IPS-20b (cell line): Measurements from ENCODE around the gene TBX21.

Source experiments
- H3K27ac ChIP-seq: one replicate; pipeline ENCODE4 v1.5.1; 2013; ENCODE audit warnings: low read length
- H3K27me3 ChIP-seq: 2 replicates; pipeline ENCODE4 v1.6.1; 2013; ENCODE audit warnings: mild to moderate bottlenecking, low read length, inconsistent platforms; ENCODE audit not compliant: insufficient read depth
- H3K36me3 ChIP-seq: 2 replicates; pipeline ENCODE4 v1.6.1; 2013; ENCODE audit warnings: low read depth, mild to moderate bottlenecking, inconsistent platforms, low read length, moderate library complexity; ENCODE audit not compliant: insufficient read depth
- H3K4me1 ChIP-seq: 2 replicates; pipeline ENCODE4 v1.6.1; 2013; ENCODE audit warnings: mild to moderate bottlenecking, control low read depth, inconsistent platforms, low read length, moderate library complexity; ENCODE audit not compliant: insufficient read depth
- H3K4me3 ChIP-seq: 2 replicates; pipeline ENCODE4 v1.5.1; 2013; ENCODE audit warnings: mild to moderate bottlenecking, low read length, inconsistent platforms
- H3K9ac ChIP-seq: 2 replicates; pipeline ENCODE4 v1.6.1; 2013; ENCODE audit warnings: low read depth, mild to moderate bottlenecking, inconsistent platforms, low read length, moderate library complexity
- H3K9me3 ChIP-seq: 2 replicates; pipeline ENCODE4 v1.6.1; 2013; ENCODE audit warnings: mild to moderate bottlenecking, low read depth, low read length, inconsistent platforms; ENCODE audit not compliant: insufficient read depth

TBX21 gene

DNA sequence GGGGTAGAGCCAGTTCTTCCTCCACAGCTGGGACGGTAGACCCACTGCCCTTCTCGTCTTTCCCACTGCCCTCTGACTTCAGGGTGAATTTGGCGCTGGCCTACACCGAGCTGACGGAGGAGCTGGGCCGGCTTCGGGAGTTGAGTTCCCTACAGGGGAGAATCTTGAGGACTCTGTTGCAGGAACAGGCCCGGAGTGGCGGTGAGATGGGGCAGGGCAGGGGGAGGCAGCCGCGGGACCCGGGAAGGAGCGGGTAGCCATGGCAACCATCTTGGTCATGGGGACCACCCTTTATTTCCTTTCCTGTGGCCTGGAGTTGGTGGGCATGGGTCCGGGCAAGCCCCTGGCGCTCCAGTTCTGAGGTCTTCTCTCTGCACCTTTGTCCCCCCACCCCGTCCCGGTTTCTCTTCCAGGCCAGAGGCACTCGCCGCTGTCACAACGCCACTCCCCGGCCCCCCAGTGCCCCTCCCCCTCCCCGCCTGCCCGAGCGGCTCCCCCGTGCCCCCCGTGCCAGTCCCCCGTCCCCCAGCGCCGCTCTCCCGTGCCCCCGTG lies 24.6 kb upstream of the TBX21 start:
- Histone ChIP-seq H3K27ac (no peak overlapping the region), H3K9me3 (no peaks in the 10 kb centered on the region), H3K27me3 (peaks cover 8% of the 10 kb centered on the region), H3K36me3 (no peaks in the 10 kb centered on the region), H3K4me1 (no peaks in the 10 kb centered on the region), H3K9ac (no peak overlapping the region), H3K4me3 (no peak overlapping the region; the same call in 1 of the 2 replicates)

GRCh38 chr17:47708864-47709541 lies 24.0 kb upstream of the TBX21 start:
- H3K36me3 ChIP-seq: no peaks in the 10 kb centered on the region
- no peaks in the 10 kb centered on the region for H3K4me1 ChIP-seq
- no peak overlapping the region for H3K27ac ChIP-seq
- H3K4me3 ChIP-seq: no peak overlapping the region
- no peaks in the 10 kb centered on the region for H3K9me3 ChIP-seq
- H3K9ac ChIP-seq: no peak overlapping the region
- peaks cover 12% of the 10 kb centered on the region for H3K27me3 ChIP-seq

DNA sequence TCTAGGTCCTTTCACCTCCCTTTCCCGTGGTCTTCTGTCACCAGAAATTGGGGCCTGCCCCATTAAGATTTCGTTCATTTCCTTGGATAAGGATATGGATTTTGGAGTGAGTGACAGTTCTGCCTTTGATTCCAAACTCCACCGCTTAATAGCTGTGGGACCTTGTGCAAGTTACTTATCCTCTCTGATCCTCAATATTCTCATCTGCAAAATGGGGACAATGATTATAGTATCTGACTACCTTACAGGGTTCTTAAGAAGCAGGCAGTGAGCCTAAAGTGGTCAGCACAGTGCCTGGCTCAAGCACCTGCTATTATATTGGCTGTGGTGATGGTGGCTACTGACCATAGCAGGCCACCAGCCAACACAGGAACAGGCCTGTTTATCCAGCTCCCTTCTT lies 23.4 kb upstream of the TBX21 start:
- Histone ChIP-seq H3K27ac (no peak overlapping the region), H3K4me3 (no peak overlapping the region), H3K36me3 (no peaks in the 10 kb centered on the region), H3K9ac (no peak overlapping the region), H3K4me1 (no peaks in the 10 kb centered on the region), H3K9me3 (no peaks in the 10 kb centered on the region), H3K27me3 (peaks cover 17% of the 10 kb centered on the region)

- Histone ChIP-seq H3K36me3 (no peaks in the 10 kb centered on the region), H3K27me3 (peaks cover 27% of the 10 kb centered on the region), H3K9me3 (no peaks in the 10 kb centered on the region), H3K9ac (no peak overlapping the region), H3K4me1 (no peaks in the 10 kb centered on the region), H3K4me3 (no peak overlapping the region), H3K27ac (no peak overlapping the region)
These were observed 21.5 kb upstream of the TBX21 start for GRCh38 chr17:47711366-47712099.

DNA sequence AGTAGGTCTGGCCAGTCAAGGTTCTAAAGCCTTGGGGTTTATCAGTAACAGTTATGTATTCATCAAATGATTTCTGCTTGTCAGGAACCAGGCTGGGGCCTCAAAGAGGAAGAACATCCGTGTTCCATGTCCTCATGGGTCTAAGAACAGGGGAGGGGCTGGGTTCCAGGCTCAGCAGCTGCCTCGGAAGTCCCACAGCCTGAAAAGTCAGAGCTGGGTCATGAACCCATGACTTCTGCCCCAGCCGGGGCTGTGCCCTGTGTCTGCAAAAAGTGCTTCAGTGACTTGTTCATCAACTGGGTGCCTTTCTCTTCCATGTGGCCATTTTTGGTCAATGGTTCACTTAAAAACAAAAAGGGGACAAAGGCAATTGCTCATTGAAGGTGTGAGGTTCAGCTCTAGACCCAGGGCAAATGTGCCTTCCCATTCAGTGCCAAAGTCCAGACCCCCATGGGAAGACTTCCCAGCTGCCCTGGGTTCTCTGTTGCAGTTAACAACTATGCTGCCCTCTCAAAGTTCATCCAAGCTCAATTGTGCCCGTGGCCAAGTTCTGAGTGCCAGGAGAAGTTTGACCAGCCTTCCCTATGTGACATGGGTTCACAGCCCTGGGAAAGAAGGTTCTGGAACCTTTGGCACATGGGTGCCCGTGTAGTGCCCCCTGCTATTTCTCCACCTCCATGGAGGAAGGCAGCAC lies 20.6 kb upstream of the TBX21 start:
- no peaks in the 10 kb centered on the region for H3K9me3 ChIP-seq
- H3K27me3 ChIP-seq: peaks cover 32% of the 10 kb centered on the region
- H3K9ac ChIP-seq: no peak overlapping the region
- H3K4me1 ChIP-seq: no peaks in the 10 kb centered on the region
- H3K27ac ChIP-seq: no peak overlapping the region
- no peaks in the 10 kb centered on the region for H3K36me3 ChIP-seq
- no peak overlapping the region for H3K4me3 ChIP-seq

- no peak overlapping the region for H3K4me3 ChIP-seq
- no peak overlapping the region for H3K27ac ChIP-seq
- no peak overlapping the region for H3K9ac ChIP-seq
- no peaks in the 10 kb centered on the region for H3K9me3 ChIP-seq
- H3K4me1 ChIP-seq: 0 out of 2 replicates have a peak, but pooled peaks cover 2% of the 10 kb centered on the region
- no peaks in the 10 kb centered on the region for H3K36me3 ChIP-seq
- H3K27me3 ChIP-seq: peaks cover 49% of the 10 kb centered on the region
These were observed 18.9 kb upstream of the TBX21 start for GRCh38 chr17:47713980-47714700.

DNA sequence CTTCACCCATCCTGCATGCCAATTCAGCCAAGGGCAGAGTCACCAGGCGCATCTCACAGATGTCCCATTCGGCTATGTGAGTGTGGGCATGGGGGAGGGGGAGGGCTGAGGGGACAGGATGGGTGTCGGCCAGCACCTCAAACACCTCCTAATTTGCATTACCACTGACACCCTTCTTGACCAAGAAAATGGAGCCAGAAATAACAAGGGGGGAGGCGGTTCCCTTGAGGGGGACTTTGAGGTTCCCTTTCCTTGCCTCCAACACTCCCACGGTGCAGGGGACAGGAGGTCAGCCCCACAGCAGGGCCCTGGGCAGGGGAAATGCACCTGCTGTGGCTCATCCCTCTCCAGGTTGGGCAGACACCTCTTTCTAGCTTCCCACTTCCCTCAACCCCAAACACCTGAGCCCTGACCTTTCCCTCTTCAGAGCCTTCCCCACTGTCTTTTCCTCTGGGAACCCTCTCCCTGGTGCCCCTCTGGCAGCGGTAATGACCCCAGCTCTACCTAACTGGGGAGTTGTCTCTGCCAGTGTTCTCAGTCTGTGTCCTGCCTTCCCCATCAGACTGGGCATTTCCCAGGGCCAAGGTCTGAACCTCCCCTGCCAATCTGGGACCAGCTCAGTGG lies 18.2 kb upstream of the TBX21 start:
- no peak overlapping the region for H3K4me3 ChIP-seq
- H3K4me1 ChIP-seq: 0 out of 2 replicates have a peak, but pooled peaks cover 2% of the 10 kb centered on the region
- H3K9ac ChIP-seq: no peak overlapping the region
- peaks cover 56% of the 10 kb centered on the region for H3K27me3 ChIP-seq
- no peak overlapping the region for H3K27ac ChIP-seq
- H3K9me3 ChIP-seq: no peaks in the 10 kb centered on the region
- no peaks in the 10 kb centered on the region for H3K36me3 ChIP-seq

DNA sequence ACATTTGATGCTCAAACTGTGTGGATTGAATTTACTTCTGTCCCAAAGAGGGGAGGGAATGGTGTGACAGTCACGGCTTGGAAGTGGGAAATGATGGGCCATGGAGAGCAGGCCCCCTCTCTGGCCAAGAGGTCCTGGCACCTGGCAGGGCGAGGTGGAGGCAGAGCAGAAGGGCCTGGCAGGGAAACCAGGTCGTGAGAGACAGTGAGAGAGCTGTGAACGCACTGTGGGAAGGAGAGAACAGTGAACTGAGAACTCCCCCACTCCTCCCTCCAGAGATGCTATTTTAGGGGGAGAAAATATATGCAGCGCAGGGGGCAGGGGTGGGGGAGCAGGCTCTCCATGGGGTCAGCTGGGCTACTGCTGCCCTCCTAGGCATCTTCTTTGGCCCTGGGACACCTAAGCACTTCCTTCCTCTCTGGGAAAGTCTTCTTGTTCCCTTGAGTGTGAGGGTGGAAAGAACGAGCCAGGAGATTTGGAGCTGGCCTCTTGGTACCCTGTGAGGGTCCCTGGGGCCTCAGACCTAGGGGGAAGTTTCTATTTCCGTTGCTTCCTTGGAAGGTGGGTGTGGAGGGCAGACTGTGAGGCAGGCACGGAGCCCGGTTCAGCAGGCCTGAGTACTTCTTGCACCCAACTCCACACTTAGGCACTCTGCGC lies 17.2 kb upstream of the TBX21 start:
- Histone ChIP-seq H3K36me3 (no peaks in the 10 kb centered on the region), H3K9ac (no peak overlapping the region), H3K27me3 (peaks cover 65% of the 10 kb centered on the region), H3K27ac (no peak overlapping the region), H3K4me3 (no peak overlapping the region), H3K4me1 (peaks cover 2% of the 10 kb centered on the region; the same call in 1 of the 2 replicates), H3K9me3 (no peaks in the 10 kb centered on the region)

DNA sequence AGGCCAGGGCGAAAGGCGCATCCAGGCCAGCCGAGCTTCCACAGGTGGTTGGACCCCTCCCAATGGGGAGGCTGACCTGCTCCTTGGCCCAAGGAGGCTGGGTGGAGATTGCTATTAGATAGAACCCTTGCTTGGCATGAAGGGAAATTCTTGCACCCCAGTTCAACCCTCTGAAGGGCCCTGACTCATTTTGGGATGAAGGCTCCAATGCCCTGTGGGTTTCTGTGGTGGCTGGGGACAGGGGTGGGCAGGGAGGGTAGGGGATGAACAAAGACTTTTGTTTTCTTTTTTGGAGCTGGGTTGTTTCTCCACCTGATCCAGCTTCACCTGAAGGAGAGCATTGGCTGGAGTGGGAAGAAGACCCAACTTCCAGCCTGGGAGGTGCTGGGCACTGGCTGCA lies 16.7 kb upstream of the TBX21 start:
- H3K27ac ChIP-seq: no peak overlapping the region
- peaks cover 71% of the 10 kb centered on the region for H3K27me3 ChIP-seq
- no peak overlapping the region for H3K4me3 ChIP-seq
- peaks cover 2% of the 10 kb centered on the region; the same call in 1 of the 2 replicates for H3K4me1 ChIP-seq
- H3K36me3 ChIP-seq: no peaks in the 10 kb centered on the region
- H3K9ac ChIP-seq: no peak overlapping the region
- no peaks in the 10 kb centered on the region for H3K9me3 ChIP-seq

GRCh38 chr17:47717261-47717697 lies 15.8 kb upstream of the TBX21 start:
- Histone ChIP-seq H3K27me3 (peaks cover 80% of the 10 kb centered on the region), H3K4me1 (peaks cover 2% of the 10 kb centered on the region; the same call in 1 of the 2 replicates), H3K27ac (no peak overlapping the region)

More at GRCh38 chr17:47717261-47717697, 15.8 kb upstream of the TBX21 start:
- Histone ChIP-seq H3K36me3 (no peaks in the 10 kb centered on the region), H3K9ac (no peak overlapping the region), H3K9me3 (no peaks in the 10 kb centered on the region), H3K4me3 (no peak overlapping the region)
